ENCODE measurements around the gene TOMM34.

DNA sequence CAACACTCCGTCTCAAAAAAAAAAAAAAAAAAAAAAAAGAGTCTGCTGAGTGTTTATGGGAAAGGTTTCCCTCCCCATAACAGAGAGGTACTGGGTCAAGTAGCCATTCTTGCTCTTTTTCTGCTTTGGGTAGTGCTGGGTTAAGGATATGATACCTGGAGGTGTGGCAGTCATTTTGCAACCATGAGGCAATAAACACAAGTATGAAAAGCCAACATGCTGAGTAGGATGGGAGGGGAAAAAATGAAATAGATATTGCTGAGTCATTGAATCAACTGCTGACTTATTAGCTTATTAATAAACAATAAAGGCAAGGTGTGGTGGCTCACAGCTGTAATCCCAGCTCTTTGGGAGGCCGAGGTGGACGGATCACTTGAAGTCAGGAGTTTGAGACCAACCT lies 2.3 kb upstream of the TOMM34 start:
- TF ChIP-seq, protein P1, sequence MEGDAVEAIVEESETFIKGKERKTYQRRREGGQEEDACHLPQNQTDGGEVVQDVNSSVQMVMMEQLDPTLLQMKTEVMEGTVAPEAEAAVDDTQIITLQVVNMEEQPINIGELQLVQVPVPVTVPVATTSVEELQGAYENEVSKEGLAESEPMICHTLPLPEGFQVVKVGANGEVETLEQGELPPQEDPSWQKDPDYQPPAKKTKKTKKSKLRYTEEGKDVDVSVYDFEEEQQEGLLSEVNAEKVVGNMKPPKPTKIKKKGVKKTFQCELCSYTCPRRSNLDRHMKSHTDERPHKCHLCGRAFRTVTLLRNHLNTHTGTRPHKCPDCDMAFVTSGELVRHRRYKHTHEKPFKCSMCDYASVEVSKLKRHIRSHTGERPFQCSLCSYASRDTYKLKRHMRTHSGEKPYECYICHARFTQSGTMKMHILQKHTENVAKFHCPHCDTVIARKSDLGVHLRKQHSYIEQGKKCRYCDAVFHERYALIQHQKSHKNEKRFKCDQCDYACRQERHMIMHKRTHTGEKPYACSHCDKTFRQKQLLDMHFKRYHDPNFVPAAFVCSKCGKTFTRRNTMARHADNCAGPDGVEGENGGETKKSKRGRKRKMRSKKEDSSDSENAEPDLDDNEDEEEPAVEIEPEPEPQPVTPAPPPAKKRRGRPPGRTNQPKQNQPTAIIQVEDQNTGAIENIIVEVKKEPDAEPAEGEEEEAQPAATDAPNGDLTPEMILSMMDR (IDR thresholded peaks at IDR 0.05), result no peak
- TF ChIP-seq POLR2A (IDR thresholded peaks at IDR 0.05), result no peak

Measured in heart left ventricle (tissue), 13 donors.